Limb (tissue), 2 donors: ENCODE data around the gene NT5M.
"Not testable (repeated sequence)": the region's sequence is repeated elsewhere in the genome, so short reads cannot be mapped to it uniquely, and the experiment has no call there.

Experiments used
- DNase-seq, 2 donors: peaks; one replicate each; pipeline ENCODE4 v3.0.0-alpha.2; 2016; ENCODE audit errors: extremely low spot score in 2 of 2

NT5M gene

GRCh38 chr17:17301659-17302058, 1.5 kb upstream of the NT5M start:
- not testable (repeated sequence) for DNase-seq

DNA sequence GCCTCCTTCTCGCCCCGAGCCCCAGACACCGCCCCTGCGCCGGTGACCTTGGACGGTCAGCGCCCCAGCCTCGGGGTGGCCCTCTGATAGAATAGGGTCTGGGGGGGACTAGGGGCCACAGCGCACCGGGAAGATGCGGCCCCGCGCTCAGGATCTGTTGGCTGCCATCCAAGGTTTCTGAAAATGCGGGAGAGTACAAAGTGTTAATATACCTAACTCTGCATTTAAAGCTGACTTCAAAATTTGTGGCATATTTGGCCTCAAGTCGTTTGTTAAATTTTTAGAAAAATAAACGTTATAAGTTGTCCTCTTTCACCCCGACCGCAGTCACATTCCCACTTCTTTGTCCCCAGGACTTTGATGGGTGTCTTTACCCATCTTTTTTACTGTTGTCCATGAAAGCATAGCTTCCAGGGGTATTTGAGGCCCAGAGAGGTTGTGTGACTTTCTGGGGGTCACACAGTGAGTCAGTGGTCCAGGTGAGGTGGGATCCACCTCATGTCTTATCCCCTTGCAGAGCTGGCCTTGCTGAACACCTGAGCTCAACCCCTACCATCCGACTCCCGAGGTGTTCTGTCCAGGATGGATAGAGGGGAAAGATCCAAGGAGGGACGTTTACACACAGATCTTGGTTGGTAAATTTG, 796 bp downstream of the NT5M start:
- DNase-seq = no peak

DNA sequence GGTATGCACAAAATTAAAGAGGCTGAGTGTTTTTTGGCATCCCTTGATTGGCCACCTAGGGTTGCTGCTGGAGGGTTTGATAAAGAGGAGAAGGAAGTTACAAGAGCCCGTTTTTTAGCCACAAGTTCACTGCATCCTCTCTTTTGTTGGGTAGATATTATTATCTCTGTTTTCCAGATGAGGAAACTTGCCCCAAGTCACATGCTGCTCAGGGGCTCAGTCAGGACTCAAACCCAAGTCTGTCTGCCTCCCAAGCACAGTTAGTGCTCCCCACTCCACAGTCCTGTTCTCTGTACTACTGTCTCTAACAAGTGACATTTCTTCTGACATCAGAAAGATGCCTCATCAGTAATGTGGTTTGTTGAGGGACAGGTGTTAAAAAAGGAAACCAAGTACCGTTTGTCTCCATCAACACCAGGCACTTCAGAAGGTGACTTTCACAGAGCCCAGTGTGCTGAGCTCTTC, 1.4 kb downstream of the NT5M start:
- DNase-seq = no peak

DNA sequence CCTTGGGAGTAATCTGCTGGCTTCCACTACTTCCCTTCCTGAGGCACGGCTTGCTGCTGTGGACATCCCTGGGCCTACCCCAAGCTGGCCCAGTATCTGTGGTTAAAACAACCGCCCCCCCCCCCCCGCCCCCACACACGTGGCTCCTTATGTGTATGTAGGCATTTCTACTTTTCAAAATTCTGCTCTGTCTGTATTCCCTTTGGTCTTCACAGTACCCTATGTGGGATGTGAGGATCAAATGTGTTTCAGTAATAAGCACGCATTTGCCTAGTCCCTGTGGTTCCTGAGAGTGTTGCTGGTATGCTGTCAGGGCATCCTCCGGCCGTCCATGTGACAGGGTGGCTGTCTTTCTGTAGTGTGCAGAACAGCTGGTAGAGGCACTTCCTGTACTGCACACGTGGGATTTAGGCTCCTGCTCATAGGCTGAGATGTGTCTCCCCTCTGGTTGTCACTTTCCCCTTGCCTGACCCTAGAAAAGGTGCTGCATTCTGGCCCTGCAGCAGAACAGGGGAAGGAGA, 2.2 kb downstream of the NT5M start:
- no peak for DNase-seq

DNA sequence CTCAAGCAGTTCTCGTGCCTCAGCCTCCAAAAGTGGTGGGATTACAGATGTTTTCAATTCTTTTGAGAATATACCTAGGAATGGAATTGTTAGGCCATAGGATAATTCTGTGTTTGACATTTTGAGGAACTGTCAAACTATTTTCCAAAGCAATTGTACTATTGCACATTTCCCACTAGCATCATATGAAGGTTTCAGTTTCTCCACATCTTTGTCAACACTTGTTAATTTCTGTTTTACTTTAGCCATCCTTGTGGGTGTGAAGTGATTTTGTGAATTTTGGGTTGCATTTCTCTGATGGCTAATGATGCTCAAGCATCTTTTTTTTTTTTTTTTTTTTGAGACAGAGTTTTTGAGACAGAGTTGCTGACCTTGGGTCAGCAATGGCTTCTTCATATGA, 6.2 kb downstream of the NT5M start:
- DNase-seq = no peak

GRCh38 chr17:17313350-17313991, 10.3 kb downstream of the NT5M start:
- no peak for DNase-seq

DNA sequence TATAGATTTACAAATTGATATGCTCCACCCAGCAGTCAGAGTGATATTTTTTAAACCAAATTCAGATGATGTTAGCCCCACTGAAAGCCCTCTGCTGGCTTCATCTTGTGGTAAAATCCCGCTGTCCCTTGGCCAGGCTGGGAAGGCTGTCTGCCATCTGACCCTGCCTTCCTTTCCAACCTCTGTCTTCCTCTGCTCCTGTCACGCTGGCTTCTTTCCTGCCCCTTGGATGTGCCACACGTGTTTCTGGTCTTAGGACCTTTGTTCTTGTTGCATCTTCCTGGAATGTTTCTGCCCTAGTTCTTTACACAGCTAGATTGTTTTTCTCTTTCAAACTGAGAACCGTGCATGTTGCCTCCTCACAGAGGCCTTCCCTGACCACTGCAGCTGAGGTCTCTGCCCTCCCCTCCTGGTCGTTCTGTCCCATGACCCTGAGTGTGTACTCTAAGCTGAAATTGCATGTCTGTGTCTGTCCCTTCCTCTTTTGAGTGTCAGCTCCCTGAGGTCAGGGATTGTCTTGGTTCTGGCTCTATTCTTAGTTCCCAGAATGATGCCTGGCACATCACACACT, 11.4 kb downstream of the NT5M start:
- no peak for DNase-seq

GRCh38 chr17:17315142-17315821, 12.1 kb downstream of the NT5M start:
- no peak for DNase-seq

DNA sequence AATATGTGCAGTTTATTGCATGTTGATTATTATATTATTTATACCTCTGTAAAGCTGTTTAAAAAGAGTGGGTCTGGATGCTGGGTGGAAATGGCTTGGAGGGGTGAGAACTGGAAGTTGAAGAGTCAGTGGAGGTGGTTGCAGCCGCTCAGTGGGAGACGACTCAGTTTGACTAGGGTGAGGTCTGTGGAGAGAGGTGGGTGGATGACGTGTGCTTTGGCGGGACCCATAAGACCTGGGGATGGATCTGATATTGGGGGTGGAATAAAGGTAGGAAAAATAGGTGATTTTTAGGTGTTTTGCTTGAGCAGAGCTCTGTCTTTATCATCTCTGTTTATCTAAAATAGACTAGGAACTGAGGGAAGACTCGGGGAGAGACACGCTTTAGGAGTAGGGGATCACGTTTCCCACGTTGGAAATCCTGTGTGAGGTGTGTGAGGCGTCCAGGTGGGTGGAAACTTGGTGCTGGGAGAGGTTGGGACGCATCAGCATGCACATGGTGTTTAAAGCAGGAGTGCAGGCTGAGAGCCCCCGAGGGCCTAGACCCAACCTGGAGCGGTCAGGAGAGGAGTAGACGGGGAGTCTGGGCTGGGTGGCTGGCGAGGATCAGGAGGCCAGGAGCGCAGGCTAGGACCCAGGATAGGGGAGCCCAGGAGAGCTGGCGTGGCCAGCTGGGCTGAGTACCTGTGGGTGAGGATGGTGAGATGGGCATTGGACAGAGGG, 17.2 kb downstream of the NT5M start:
- DNase-seq = no peak

- DNase-seq = no peak
These were observed 17.7 kb downstream of the NT5M start for GRCh38 chr17:17320911-17321220.

GRCh38 chr17:17321356-17322025, 18.3 kb downstream of the NT5M start:
- no peak for DNase-seq

- DNase-seq = no peak
These were observed 19.6 kb downstream of the NT5M start for GRCh38 chr17:17322516-17323510.

GRCh38 chr17:17324616-17325015, 21.4 kb downstream of the NT5M start:
- DNase-seq = no peak

DNA sequence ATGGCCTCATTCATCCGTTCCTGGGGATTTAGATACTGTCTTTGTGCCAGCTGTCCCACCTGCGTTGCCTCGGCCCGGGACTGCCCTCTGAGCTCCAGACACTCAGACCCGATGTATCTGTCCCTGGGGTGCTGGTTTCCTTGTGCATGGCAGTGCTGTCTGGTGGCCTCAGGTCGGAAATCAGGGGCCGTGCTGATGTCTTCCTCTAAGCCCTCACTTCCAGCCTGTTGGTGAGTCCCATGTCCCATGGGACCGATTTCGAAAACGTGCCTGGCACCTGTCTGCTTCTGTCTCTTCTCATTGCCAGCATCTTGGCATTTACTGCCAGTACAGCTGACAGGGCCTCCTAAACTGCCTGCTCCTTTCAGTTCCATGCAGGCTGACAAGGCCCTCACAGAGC, 22.1 kb downstream of the NT5M start:
- no peak for DNase-seq

DNA sequence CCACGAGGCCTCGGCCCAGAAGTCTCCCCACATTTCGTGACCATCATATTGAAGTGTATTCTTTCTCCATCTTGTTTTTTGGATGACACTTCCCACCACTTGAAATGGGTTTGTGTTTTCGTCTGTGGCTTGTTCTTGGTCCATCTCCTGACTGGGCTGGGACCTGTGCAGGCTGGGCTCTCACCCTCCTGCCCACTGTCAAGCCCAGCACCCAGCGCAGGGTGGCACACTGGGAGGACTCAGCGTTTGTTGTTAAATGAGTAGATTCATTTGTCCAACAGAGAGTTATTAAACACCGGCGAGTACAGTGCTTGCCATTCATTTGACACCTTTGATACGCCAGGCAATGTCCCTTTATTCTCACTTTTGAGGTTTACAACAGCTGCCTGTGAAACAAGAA, 22.6 kb downstream of the NT5M start:
- no peak for DNase-seq

- DNase-seq = no peak
These were observed 23.2 kb downstream of the NT5M start for GRCh38 chr17:17326275-17326875.

DNA sequence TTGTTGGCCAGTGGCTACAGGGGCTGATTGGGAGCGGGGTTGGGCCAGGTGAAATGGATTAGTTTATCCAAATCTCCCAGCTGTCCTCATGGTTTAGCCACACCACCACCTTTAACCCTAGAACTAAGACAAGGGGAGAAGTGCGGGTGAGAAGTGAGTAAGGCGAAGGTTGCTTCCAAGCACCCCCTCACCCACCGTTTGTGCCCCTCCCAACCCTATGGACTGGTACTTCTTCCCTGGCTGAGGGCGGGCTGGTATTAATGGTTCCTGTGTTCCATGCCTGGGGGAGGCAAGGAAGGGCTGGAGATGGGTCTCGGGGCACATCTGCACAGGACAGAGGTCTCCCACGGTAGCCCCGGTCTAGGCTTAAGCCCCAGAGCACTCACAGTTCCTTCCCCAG, 25.1 kb downstream of the NT5M start:
- DNase-seq = no peak

DNA sequence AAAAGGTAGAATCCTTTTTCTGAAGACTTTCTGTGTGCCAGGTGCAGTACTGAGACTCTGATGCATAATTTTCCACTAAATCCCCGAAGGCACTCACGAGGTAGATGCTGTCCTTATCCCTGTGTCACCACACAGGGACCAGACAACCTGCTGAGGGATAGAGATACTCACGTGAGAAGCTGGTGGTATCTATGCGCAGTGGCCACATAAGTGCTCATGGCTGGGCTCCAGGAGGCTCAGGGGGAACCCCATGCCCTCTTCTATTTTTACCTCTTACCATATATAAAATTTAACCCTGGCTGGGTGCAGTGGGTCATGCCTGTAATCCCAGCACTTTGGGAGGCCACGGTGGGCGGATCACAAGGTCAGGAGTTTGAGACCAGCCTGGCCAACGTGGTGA, 38.3 kb downstream of the NT5M start:
- no peak for DNase-seq

GRCh38 chr17:17342242-17342945, 39.2 kb downstream of the NT5M start:
- peak in 1 of 2 donors; percentile 21 for DNase-seq
